Stimulated activated CD4-positive, alpha-beta T cell treated with anti-CD3 and anti-CD28 coated beads, Interleukin-12 subunit alpha, Interleukin-12 subunit beta, amount 100 ng/mL, for 24 hours (primary cell): ENCODE measurements around the gene ADAM12.

Experiments used
- DNase-seq, 2 experiments: peaks; one replicate each; pipeline ENCODE4 v3.0.0-alpha.2; 2020; ENCODE audit warnings: low read depth in 2 of 2

Gene ADAM12

DNA sequence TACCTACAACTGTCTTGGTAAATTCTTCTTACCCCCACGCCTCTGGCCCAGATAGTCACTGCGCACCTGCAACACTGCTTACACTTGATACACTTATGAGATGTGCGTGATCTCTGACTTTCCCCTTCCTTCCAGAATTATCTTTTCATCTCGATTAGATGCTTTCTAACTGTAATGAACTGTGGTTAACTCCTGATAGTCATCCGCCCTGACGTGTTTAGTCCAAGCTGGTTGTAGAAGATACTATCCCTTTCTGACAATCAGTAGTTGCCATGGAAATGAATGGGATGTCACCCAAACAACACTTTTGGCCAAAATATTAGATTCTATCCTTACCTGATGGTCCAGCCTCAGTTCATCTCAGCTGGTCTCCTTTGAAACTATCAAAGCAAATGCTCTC is 241.5 kb downstream of the ADAM12 start:
- DNase-seq, result no peak

DNA sequence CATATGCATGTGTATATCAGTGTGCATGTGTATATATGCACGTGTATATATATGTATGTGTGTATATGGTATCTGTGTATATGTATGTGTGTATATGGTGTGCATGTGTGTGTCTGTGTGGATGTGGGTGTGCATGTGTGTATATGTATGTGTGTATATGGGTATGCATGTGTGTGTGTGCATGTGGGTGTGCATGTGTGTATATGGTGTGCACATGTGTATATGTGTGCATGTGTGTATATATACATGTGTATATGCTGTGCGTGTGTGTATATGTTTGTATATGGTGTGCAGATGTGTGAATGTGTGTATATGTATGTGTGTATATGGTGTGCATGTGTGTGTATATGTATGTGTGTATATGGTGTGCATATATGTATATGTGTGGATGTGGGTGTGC is 245.2 kb downstream of the ADAM12 start:
- DNase-seq, result no peak

- no peak for DNase-seq
Observed at GRCh38 chr10:126140746-126141273, 247.5 kb downstream of the ADAM12 start.

GRCh38 chr10:126137562-126138221 is 250.6 kb downstream of the ADAM12 start:
- DNase-seq, result no peak

DNA sequence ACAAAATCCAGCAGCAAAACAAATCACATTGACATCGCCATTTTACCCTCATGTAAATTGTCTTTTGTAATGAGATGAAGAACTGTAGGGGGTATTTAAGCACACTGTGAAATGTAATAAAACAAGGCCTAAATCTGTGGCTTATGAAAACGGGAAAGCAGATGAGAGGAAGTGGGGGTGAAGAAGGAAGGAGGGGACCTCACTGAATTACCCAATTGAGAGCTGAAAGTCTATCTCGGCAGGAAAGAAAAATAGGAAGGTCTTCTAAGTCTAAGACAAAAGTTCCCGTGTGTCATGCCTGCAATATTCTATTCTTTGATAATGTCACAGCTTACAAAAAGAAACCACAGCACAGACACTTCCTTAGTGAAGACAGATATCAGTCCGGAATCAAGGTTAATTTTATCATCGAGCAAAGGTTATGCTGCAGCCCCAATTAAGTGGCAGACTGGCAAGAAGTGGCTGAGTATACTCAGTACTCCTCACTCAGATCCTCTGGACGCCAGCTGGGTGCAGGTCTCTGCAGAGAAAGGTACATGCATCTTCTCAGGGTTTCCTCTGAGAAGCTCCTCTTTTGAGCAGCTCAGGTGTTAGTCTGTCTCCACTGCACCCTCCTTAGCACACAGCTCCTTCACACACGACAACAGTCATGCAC is 252.2 kb downstream of the ADAM12 start:
- no peak for DNase-seq

DNA sequence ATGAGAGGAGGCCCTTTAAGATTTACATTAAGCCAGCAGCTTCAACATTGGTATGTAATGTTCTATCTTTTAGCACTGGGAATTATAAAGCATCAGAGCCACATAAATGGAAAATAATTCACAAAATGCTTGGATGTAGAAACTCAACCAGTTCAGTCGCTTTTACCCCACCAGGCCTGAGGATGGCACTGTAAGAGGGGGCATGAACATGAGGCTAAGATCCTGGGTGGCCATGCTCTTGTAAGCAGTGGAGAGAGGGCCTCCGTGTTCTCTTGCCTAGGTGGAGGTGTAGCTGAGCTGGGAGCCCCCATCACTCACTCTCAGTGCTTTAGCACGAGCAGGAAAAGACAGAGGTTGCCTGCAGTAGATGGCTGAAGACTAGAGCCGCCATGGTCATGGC is 253.1 kb downstream of the ADAM12 start:
- DNase-seq, result no peak

DNA sequence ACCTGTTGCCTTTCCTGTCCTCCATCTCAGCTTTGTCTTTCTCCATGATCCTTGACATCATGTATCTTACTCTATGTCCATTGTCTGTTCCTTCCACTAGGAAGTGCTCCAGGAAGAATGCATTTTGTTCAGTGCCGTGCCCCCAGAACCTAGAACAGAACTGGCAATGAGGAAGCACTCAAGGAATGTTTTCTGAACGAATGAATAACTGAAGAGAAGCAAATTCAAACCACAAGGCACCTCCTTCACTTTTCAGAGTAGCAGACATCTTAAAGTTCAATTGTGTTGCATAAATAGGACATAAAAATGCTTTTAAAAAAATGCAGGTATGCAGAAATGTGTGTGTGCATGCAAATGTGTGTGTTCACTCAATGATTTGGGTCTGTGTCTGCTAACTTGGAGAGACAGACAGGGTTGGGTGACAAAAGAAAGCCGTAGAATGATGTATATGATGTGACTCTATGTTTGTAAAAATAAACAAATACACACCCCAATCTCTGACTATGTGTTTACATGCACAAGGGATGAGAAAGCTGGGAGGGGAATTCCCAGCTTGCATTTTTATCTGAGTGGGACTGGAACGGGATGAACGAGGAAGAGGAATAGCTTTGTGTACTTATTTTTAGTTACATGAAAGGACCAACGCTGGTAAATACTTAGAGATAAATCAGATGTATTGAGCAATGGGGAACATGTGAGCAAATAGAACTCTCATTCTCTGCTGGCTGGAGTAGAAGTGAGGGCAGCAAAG is 254.2 kb downstream of the ADAM12 start:
- DNase-seq, result no peak

- DNase-seq, result no peak
Observed at GRCh38 chr10:126133082-126133620, 255.1 kb downstream of the ADAM12 start.

- no peak for DNase-seq
Observed at GRCh38 chr10:126131341-126131740, 256.9 kb downstream of the ADAM12 start.

GRCh38 chr10:126130271-126130710 is 258.0 kb downstream of the ADAM12 start:
- no peak for DNase-seq

- no peak for DNase-seq
Observed at GRCh38 chr10:126129026-126129425, 259.3 kb downstream of the ADAM12 start.

DNA sequence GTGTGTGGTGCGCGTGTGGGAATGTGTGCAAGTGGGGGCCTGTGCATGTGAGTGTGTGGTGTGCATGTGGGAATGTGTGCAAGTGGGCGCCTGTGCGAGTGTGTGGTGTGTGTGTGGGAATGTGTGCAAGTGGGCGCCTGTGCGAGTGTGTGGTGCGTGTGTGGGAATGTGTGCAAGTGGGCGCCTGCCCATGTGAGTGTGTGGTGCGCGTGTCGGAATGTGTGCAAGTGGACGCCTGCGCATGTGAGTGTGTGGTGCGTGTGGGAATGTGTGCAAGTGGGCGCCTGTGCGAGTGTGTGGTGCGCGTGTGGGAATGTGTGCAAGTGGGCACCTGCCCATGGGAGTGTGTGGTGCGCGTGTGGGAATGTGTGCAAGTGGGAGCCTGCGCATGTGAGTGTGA is 259.7 kb downstream of the ADAM12 start:
- DNase-seq, result no peak

DNA sequence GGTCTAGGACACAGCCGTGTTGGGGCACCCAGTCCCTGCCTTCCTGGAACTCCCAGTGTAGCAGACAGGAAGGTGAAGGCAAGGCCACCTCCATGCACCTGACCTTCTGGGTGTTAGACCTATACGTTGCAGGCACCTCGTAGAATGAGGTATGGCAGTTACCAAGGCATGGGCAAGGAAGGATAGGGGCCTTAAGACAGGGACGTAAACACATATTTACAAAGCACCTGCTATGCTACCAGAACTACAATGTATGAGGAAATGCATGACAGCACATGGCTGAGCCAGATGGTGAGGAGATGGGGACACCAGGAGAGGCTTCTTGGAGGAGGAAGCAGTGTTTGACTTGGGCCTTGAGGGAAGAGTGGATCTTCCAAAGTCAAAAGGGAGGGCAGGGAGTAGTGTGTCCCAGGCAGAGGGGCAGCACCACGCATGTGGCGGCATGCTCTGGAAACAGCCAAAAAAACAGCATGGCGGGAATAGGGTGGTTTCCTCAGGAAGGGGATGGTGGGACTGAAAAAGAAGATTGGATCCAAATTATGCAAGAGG is 260.7 kb downstream of the ADAM12 start:
- no peak for DNase-seq

DNA sequence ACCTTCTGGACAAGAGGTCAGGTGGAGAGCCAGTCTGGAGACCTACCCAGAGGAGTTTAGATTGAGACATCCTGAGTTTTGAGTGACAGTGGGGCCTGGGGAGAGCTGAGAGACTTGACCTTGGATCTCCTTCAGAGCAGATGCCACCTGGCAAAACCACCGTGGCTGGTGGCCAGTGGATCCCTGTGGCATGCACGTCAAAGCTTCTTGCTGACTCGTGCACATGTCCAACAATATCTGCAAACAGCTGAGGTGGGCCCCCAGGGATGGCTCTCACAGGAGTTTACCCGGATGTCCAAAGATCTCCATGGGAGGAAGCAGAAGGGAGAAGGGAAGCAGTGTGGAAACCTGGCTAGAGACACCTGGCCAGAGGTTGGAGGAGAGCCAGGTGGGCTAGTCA is 261.4 kb downstream of the ADAM12 start:
- no peak for DNase-seq

GRCh38 chr10:126126023-126126422 is 262.3 kb downstream of the ADAM12 start:
- no peak for DNase-seq

- DNase-seq, result no peak
Observed at GRCh38 chr10:126124668-126125349, 263.5 kb downstream of the ADAM12 start.

GRCh38 chr10:126124046-126124445 is 264.2 kb downstream of the ADAM12 start:
- no peak for DNase-seq

GRCh38 chr10:126123466-126123865 is 264.8 kb downstream of the ADAM12 start:
- no peak for DNase-seq

- no peak for DNase-seq
Observed at GRCh38 chr10:126122881-126123280, 265.4 kb downstream of the ADAM12 start.

- no peak for DNase-seq
Observed at GRCh38 chr10:126119599-126119998, 268.7 kb downstream of the ADAM12 start.

GRCh38 chr10:126118476-126118875 is 269.8 kb downstream of the ADAM12 start:
- DNase-seq, result no peak
